NCI-H2227 (cell line): ENCODE measurements around the gene CTXND2.
"Not testable (repeated sequence)": the region's sequence is repeated elsewhere in the genome, so short reads cannot be mapped to it uniquely, and the experiment has no call there.

ENCODE experiments used
- DNase-seq: peaks from one replicate; lab custom pipeline; 2025; ENCODE audit not compliant: unreplicated experiment; lab: John Stamatoyannopoulos, UW

The CTXND2 gene

DNA sequence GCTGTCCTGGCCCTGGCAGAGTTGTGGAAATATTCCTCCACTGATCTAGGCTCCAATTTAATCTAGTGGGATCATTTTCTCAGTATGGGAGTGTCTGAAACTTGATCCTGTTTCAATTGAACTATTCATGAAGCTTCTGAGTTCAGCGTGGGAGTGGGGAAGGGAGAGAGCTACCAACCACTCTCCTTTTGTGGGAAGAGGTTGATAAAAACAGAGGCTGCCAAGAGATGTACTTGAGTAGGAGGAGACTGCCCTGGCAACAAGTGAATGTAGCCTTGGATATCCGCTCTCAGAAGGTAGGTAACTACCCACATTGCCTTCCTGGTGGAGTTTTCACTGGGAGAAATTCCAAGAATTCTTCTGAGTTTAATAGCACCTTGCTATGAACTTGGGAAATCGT lies at the start of gene CTXND2:
Gene CTXND2, plus strand, starts transcription at position 119 of the 400 bp plus-strand sequence. CDS start 25,179 bp downstream, outside the sequence.
- no peak for DNase-seq

DNA sequence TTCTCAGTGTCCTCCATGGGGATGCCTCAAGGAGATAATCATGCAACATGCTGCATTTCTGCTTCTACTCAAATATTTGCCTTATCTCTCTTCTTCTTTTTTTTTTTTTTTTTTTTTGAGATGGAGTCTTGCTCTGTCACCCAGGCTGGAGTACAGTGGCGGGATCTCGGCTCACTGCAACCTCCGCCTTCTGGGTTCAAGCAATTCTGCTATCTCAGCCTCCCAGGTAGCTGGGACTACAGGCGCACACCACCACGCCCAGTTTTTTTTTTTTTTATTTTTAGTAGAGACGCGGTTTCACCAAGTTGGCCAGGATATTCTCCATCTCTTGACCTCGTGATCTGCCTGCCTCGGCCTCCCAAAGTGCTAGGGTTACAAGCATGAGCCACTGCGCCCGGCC lies 46.1 kb upstream of the CTXND2 start:
- DNase-seq = not testable (repeated sequence)

DNA sequence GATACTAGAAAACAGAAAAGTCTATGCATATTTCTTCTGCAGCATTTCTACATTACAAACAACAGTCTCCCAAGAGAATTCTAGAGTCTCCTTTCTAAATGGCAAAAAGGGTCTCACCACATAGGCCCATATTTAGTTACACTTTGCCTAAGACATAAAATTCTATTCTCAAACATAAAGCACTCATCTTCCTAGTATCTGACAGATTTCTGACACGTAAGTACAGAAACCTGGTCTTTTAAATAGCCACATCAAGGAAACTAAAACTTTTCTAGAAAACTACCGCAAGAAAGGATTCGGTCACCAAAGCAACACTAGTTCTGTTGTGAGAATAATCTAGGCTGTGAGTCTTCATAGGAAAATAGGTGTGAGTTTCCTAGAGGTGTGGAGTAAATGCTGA lies 45.3 kb upstream of the CTXND2 start:
- no peak for DNase-seq

DNA sequence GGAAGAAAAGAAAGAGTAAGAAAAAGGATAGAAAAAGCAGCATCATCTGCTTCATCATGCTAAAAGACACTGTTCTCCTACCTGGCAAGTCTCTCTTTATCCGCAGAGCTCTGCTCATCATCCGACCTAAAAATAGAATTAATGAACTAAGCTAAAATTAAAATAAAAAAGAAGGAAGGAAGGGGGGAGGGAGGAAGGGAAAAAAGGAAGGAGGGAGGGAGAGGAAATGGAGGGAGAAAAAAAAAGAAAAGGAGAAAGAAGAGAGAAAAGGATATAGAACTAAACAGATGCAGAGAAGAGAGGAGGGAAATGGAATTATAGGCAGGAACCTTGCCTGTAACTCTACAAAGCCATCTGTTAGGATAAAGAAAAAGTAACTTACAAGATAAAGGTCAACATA lies 44.6 kb upstream of the CTXND2 start:
- no peak for DNase-seq

DNA sequence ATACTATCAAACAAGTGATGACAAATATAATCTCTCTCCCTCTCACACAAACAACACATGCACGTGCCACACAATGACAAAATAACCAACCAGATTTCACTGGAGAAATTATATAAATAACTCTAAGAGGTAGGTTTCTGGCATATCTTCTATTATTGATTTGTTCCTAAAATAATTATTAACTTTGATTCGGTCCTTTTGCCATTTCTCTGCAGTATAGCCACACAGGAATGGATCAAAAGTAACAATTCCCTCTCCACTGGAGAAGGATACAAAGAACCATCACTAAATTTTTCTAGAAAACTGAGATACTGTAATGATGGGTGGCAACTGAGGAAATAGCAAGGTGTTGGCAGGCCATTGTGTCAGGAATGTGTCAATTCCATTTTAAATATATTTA lies 44.0 kb upstream of the CTXND2 start:
- no peak for DNase-seq

DNA sequence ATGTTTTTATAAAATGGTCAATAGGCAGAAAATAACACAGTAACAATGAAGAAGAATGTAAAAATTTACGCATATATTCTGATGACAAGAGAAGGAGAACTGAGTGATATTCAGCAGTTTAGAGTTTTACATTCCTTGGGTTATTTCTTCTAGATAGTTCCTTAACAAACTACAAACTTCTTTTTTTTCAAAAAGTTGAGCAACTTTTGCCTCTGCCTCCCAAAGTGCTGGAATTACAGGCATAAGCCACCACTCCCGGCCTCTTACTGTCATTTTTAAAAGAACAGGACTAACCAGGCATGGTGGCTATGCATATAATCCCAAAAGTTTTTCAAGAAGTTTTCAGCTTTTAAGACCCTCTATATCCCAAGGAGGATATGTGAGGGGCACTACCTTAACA lies 43.5 kb upstream of the CTXND2 start:
- no peak for DNase-seq

DNA sequence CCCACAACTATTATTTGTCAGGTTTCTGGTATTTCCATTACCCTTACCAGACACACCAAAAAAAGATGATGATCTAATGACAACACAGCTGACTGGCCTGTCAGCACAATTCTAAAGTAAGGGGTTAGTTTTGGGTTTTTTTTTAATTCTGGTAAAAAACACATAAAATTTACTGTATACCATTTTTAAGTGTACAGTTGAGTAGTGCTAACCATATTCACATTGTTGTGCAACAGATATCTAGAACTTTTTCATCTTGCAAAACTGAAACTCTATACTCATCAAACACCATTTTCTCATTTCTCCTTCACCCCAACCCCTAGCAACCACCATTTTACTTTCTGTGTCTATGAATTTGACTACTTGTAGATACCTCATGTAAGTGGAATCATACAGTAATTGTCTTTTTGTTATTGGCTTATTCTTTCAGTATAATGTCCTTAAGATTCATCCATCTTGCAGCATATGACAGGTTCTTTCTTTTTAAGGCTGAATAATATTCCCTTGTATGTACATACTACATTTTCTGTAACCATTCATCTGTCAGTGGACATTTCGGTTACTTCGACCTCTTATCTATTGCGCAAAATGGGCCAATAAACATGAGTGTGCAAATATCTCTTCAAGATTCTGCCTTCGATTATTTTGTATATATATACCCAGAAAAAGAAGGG lies 40.3 kb upstream of the CTXND2 start:
- DNase-seq = no peak

DNA sequence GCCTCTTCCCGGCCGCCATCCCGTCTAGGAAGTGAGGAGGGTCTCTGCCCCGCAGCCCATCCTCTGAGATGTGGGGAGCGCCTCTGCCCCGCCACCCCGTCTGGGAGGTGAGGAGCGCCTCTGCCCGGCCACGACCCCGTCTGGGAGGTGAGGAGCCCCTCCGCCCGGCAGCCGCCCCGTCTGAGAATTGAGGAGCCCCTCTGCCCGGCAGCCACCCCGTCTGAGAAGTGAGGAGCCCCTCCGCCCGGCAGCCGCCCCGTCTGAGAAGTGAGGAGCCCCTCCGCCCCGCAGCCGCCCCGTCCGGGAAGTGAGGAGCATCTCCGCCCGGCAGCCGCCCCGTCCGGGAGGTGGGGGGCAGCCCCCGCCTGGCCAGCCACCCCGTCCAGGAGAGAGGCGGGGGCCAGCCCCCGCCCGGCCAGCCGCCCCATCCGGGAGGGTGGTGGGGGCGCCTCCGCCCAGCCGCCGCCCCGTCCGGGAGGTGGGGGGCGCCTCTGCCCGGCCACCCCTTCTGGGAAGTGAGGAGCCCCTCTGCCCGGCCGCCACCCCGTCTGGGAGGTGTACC lies 36.1 kb upstream of the CTXND2 start:
- DNase-seq = not testable (repeated sequence)

DNA sequence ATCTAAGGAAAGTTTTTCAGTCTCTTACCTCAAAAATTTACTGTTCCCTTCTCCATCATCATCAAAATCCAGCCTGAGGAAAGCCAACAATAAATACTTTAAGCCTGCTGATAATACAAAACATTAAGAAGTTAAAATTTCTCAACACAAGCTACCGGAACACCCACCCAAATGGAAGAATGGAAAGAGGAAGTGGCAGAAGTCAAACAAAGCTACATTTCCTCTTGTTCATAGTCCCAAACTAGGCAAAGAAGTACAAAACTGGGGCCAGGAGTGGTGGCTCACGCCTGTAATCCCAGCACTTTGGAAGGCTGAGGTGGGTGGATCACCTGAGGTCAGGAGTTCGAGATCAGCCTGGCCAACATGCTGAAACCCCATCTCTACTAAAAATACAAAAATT lies 34.2 kb upstream of the CTXND2 start:
- not testable (repeated sequence) for DNase-seq

DNA sequence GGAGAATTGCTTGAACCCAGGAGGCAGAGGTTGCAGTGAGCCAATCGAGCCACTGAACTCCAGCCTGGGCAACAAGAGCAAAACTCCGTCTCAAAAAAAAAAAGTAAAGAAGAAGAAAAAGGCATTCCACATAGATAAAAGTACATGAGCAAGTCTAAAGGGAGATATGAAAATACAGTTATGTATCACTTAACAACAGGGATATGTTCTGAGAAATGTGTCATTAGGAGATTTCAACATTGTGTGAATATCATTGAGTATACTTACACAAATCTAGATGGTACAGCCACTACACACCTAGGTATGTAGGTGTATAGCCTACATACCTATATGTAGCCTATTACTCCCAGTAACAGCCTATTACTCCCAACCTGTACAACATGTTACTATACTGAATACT lies 23.2 kb upstream of the CTXND2 start:
- DNase-seq = no peak

DNA sequence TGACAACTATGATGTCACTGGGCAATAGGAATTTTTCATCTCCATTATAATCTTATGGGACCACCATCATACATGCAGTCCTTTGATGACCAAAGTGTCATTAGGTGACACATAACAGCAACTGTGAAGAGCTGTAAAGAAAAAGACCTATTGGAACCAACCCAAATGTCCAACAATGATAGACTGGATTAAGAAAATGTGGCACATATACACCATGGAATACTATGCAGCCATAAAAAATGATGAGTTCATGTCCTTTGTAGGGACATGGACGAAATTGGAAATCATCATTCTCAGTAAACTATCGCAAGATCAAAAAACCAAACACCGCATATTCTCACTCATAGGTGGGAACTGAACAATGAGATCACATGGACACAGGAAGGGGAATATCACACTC lies 22.7 kb upstream of the CTXND2 start:
- DNase-seq = not testable (repeated sequence)

DNA sequence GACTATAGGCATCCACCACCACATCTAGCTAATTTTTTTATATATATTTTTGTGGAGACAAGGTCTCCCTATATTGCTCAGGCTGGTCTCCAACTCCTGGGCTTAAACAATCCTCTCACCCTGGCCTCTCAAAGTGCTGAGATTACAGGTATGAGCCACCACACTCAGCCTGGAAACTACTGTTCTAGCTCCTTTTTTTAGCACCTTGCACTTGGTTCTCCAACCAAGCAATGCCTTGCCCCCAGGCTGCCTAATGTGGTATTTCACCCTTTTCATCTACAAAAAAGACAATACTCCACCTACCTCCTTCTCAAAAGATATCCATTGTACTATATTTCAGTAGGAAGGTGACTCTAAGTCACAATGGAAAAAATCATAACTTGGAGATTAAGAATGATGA lies 17.3 kb upstream of the CTXND2 start:
- no peak for DNase-seq

DNA sequence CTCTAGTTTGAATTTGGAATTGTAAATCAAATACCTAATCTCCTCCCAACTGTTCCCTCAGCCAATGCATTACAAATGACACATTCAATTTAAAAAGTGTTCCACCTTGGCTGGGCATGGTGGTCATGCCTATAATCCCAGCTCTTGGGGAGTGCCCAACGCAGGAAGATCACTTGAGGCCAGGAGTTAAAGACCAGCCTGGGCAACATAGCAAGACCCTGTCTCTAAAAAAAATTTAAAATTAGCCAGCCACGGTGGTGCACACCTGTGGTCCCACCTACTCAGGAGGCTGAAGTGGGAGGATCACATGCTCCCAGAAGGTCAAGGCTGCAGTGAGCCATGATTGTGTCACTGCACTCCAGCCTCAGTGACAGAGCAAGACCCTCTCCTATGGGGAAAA lies 14.4 kb upstream of the CTXND2 start:
- no peak for DNase-seq

DNA sequence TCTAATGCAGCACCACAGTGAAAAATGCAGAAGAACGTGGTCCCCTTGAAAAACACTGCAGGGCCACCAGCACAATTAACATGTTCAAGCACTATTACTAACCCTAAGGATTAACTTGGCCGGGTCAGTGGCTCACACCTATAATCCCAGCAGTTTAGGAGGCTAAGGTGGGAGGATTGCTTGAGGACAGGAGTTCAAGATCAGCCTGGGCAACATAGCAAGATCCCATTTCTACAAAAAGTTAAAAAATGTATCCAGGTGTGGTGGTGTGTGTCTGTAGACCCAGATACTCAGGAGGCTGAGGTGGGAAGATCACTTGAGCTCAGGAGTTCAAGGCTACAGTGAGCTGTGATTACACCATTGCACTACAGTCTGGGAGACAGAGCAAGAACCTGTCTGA lies 13.4 kb upstream of the CTXND2 start:
- no peak for DNase-seq

DNA sequence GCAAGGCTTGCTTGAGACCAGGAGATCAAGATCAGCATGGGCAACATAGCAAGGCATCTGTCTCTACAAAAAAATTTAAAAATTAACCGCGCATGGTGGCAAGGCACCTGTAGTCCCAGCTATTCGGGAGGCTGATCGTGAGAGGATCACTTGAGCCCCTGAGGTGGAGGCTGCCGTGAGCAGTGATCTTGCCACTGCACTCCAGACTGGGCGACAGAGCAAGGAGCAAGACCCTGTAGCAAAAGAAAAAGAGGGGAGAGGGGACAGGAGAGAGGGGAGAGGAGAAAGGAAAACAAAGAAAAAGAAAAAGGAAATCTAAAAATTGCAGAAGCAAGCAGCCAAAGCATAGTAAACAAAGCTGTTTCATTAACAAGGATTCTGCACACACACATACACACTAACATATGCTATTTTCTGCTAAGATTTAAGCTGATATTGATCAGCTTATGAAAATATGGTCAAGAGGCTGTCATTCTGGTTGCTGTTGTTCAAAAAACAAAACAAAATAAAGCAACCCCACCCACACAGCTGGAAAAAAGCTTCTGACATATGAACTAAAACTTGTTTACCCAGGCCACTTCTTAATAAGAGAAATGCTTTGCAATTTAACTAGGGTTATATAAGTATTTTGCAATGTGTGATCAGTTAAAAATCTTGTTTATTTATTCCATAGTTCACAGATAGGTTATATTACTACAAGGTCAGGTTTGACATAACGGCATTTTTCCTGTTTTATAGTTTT lies 12.3 kb upstream of the CTXND2 start:
- no peak for DNase-seq

DNA sequence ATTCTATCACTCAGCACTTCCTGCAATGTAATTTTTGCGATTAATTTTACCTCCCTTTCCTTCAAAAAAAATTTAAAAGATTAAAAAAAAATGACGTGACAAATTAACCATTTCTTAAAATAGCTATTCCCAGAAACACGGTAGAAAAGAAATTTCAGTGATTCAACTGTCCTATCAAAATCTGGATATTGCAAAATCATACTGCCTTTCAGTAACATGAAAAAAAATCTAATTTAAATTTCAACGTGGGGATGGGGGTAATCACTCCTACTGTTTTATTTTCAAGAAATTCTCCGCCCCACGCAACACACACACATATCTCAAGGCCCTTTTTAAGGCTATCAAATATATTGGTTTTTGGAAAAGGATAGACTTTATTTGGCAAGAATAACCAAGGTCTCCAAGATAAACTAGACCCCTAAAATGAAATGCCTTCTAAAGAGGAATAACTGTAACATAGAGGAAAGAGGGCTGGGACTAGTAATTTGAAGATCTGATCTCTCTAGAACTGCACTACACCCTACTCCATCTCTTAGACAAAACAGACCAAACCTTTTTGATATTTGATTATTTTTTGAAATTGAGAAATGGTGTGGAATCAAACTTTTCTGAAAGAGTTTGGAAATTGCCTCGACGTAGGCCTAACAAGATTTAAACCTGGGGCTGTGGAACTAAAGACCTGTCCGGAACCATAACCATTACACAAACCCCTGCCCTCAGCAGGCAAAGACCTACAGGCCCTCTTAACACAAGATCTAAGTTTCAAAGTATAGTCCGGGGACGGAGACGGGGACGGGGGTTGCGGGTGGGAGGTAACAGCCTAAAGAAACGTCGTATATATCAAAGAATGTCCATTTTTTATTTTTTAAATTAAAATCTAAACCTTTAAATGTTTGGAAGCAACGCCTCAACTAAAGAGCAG lies 11.5 kb upstream of the CTXND2 start:
- no peak for DNase-seq

DNA sequence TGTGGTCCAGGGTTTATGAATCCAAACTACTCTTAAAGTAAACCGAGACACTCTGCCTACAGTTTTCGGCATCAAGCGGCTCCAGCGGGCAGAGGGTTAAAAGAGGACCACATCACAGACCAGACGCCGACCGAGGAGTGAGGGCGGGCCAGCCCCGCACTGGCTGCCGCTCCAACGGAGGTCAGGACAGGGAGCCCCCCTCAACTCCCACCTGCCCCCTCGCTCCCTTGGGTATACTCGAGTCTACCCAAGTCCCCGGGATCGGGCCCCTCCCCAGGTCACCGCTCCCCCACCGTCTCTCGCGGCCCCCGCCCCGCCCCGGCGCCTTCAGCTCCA lies 10.8 kb upstream of the CTXND2 start:
- peak; percentile 90 for DNase-seq

DNA sequence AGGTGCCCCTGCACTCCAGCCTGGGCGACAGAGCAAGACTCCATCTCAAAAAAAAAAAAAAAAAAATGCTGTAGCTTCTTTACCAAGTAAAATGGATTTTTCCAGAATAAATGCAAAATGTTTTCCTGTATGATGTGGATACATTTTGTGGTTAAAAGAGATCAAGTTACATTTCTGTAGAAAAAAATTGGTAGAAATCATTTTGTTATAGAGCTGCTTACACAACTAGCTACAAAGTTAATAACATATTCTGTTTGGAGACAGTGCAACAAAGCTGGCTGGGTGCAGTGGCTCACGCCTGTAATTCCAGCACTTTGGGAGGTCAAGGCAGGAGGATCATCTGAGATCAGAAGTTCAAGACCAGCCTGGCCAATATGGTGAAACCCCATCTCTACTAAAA lies 8.0 kb upstream of the CTXND2 start:
- DNase-seq = not testable (repeated sequence)

DNA sequence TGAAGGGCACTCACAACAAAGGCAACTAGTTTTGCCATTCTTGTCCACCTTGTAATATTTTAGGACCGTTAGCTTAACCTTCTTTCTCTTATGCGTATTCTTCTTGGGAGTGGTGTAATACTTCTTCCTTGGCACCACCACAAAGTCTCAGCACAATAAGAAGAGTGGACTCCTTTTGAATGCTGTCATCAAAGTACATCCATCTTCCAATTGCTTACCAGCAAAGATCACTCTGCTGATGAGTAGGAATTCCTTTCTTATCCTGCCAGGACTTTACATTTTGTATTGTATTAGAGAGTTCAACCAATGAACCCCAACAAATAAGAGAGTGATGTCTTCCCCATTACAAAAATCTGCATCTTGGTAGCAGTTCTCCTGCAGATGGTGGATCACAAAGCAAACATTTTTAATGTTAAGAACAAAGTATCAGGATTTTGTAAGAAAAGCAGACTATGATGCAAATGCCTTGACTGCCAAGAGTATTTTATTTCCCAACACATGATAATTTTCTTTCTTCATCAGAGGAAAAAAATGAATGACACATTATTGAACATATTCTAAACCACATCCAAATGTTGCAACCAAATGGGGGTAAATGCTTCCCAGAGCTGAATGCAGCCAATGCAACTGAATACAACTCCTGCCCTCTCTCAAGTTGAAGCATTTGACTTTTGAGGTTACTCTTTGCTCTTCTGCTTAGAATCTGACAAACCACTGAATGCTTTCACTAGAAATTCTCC lies 5.4 kb upstream of the CTXND2 start:
- DNase-seq = no peak

DNA sequence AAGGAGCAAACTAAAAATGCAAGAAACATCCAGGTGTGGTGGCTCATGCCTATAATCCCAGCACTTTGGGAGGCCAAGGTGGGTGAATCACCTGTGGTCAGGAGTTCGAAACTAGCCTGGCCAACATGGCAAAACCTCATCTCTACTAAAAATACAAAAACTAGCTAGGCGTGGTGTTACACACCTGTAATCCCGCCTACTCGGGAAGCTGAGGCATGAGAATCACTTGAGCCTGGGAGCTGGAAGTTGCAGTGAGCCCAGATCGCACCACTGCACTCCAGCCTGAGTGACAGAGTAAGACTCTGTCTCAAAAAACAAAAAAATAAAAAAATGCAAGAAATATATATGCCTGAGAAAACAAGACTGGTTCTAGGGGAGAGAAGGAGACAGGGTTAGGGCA lies 3.8 kb upstream of the CTXND2 start:
- DNase-seq = not testable (repeated sequence)

DNA sequence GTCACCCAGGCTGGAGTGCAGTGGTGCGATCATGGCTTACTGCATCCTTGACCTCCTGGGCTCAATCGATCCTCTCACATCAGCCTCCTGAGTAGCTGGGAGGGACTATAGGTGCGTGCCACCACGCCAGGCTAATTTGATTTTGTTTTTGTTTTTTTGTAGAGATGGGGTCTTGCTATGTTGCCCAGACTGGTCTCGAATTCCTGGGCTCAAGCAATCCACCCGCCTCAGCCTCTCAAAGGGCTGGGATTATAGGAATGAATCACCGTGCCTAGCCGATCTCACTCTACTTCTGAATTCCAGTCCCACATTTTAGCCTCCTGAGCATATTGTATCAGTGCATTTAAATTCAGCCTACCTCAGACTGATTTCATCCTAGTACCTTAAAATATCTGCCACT lies 1.8 kb downstream of the CTXND2 start:
- no peak for DNase-seq
